GM15510 (cell line): ENCODE data around the gene CRYBB3.

Experiments used
- POLR2A ChIP-seq: IDR thresholded peaks from 3 replicates; pipeline ENCODE4 v1.6.1; 2011; ENCODE audit warnings: borderline replicate concordance; ENCODE audit not compliant: insufficient read length; ENCODE audit errors: extremely low read depth

Gene CRYBB3

GRCh38 chr22:25213221-25213620 lies 13.6 kb downstream of the CRYBB3 start:
- TF ChIP-seq POLR2A: no peak

DNA sequence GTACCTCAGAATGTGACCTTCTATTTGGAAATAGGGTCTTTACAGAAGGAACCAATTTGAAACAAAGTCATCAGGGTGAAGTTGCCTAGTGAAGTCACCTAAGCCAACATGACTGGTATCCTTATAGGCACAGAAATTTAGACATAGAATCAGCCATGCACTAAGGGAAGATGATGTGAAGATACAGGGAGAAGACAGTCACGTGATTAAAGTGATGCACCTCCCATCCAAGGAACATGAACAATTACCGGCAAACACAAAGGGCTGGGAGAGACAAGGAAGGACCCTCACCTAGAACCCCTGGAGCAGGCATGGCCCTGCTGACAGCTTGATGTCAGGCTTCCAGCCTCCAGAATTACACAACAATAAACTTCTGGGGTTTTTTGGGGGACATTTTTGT lies 16.6 kb downstream of the CRYBB3 start:
- TF ChIP-seq POLR2A: no peak

GRCh38 chr22:25219211-25219689 lies 19.6 kb downstream of the CRYBB3 start, which contains the start of gene CRYBB2:
CRYBB2 (plus strand) TSS chr22:25219639; CDS start chr22:25221430, 1,791 bp downstream.
- TF ChIP-seq POLR2A: no peak

DNA sequence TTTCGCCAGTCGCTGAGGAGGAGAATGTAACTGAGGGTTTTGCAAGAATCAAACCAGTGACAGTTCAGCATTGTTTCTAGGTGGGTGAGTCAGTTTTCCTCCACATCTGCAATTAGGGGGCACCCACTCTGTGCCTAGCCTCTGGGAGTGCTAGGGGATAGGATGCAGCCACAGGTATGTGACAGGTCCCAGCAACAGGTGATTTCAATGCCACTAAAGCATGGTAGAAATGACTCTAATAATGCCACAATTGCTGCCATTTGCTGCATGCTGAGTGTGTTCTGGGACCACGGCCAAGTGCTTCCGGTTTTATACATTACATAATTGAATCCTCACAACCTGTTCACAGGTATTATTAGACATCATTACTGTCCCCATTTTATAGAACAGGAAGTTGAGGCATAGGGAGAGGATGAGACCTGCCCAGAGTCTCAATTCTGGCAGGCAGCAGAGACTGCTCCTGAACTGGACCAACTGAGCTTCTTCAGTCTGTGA lies 20.3 kb downstream of the CRYBB3 start:
- TF ChIP-seq POLR2A: no peak

- no peak for TF ChIP-seq POLR2A
Measured at GRCh38 chr22:25221790-25222189, 22.1 kb downstream of the CRYBB3 start.

GRCh38 chr22:25223269-25223850 lies 23.7 kb downstream of the CRYBB3 start:
- TF ChIP-seq POLR2A: no peak

- TF ChIP-seq POLR2A: no peak
Measured at GRCh38 chr22:25228822-25229221, 29.2 kb downstream of the CRYBB3 start.

DNA sequence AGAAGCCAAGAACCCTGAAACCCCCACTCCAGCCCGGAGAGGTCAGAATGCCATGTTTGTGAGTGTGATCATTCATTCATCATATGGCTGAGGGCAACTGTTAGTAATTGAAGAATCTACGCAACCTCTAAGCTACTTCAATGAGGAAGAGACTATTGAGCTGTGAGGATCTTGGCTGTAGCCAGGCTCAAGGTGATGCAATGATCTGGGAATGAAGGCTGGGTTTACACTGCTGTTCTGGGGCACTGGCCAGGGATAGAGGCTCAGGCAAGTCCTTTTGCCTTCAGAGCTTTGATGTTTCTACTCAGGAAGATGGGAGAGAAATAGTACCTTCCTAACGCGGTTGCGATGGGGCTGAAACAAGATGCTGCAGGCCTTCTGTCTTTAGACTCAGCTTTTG lies 32.6 kb downstream of the CRYBB3 start:
- no peak for TF ChIP-seq POLR2A

GRCh38 chr22:25235547-25236290 lies 36.1 kb downstream of the CRYBB3 start:
- TF ChIP-seq POLR2A: no peak

- no peak for TF ChIP-seq POLR2A
Measured at GRCh38 chr22:25236417-25236816, 36.8 kb downstream of the CRYBB3 start.

- no peak for TF ChIP-seq POLR2A
Measured at GRCh38 chr22:25237503-25237902, 37.8 kb downstream of the CRYBB3 start.
